PFSK-1 (cell line): ENCODE results near the gene COPZ2.

Experiments
- FOXP2 ChIP-seq: optimal IDR thresholded peaks from 2 replicates; pipeline ENCODE3; 2011; ENCODE audit warnings: borderline replicate concordance, control low read depth, inconsistent platforms; ENCODE audit not compliant: insufficient read depth; ENCODE audit errors: extremely low read length, extremely low read depth
- POLR2AphosphoS5 ChIP-seq: IDR thresholded peaks from 2 replicates; pipeline ENCODE4 v1.6.1; 2012; ENCODE audit warnings: low read depth, mild to moderate bottlenecking, control low read depth, low read length, moderate library complexity
- SIN3A ChIP-seq: IDR thresholded peaks from 2 replicates; pipeline ENCODE4 v1.6.1; 2012; ENCODE audit warnings: mild to moderate bottlenecking, low read length, moderate library complexity, borderline replicate concordance; ENCODE audit not compliant: insufficient read depth
- TAF1 ChIP-seq: IDR thresholded peaks from 2 replicates; pipeline ENCODE4 v1.6.1; 2012; ENCODE audit warnings: low read length, control low read depth, borderline replicate concordance; ENCODE audit not compliant: insufficient read depth
- TF ChIP-seq, protein P1 (sequence below), 2 experiments: IDR thresholded peaks; 2 replicates each; pipeline versions ENCODE4 v1.6.1 to v1.8.0; 2011 to 2012; ENCODE audit warnings: low read depth in 2 of 2, low read length in 2 of 2, control low read depth in 1 of 2, inconsistent platforms in 1 of 2, mild to moderate bottlenecking in 1 of 2, moderate library complexity in 1 of 2; ENCODE audit not compliant: insufficient read depth in 1 of 2

The COPZ2 gene

DNA sequence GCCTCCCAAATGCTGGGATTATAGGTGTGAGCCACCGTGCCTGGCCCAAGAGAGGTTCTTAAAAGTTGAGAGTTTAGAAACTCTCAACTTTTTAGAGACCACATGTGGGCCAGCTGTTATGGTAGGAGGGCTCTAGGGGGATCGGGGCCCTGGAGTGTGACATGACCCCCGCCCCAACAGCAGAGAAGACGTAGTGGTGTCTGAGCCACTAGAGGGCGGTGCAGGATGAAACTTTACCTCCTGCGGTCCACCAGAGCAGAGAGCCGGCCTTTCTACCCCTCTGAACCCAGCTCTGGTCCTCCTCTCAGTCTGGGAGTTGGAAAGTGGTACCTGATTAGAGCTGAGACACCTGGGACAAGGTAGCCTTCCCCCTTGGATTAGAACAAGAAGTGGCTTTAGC lies 59.3 kb downstream of the COPZ2 start:
- TF ChIP-seq TAF1 (no peak), SIN3A (no peak), FOXP2 (no peak), POLR2AphosphoS5 (no peak)
- TF ChIP-seq, protein P1, sequence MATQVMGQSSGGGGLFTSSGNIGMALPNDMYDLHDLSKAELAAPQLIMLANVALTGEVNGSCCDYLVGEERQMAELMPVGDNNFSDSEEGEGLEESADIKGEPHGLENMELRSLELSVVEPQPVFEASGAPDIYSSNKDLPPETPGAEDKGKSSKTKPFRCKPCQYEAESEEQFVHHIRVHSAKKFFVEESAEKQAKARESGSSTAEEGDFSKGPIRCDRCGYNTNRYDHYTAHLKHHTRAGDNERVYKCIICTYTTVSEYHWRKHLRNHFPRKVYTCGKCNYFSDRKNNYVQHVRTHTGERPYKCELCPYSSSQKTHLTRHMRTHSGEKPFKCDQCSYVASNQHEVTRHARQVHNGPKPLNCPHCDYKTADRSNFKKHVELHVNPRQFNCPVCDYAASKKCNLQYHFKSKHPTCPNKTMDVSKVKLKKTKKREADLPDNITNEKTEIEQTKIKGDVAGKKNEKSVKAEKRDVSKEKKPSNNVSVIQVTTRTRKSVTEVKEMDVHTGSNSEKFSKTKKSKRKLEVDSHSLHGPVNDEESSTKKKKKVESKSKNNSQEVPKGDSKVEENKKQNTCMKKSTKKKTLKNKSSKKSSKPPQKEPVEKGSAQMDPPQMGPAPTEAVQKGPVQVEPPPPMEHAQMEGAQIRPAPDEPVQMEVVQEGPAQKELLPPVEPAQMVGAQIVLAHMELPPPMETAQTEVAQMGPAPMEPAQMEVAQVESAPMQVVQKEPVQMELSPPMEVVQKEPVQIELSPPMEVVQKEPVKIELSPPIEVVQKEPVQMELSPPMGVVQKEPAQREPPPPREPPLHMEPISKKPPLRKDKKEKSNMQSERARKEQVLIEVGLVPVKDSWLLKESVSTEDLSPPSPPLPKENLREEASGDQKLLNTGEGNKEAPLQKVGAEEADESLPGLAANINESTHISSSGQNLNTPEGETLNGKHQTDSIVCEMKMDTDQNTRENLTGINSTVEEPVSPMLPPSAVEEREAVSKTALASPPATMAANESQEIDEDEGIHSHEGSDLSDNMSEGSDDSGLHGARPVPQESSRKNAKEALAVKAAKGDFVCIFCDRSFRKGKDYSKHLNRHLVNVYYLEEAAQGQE (IDR thresholded peaks at IDR 0.05; ENCODE audit: insufficient read depth in 1 of 2, low read depth in 2 of 2, low read length in 2 of 2): no peak
